Fibroblast of the aortic adventitia (primary cell): ENCODE measurements around the gene PTPRA. TPM values are rescaled to one million over a fixed set of nuclear protein-coding genes. Genes with fewer than 3 reads are reported as not detected.
A peak's percentile ranks its signal among the peaks of the same experiment; 100 is the strongest.

ENCODE experiments used
- DNase-seq: peaks from one replicate; pipeline ENCODE4 v3.0.0-alpha.2; 2010; ENCODE audit warnings: low read depth
- H3K4me3 ChIP-seq: 2 replicates; pipeline ENCODE4 v1.5.1; 2011; ENCODE audit warnings: low read depth, mild to moderate bottlenecking, control low read depth, low read length, moderate library complexity
- total RNA-seq: library from RNA; depleted of rRNA; stranded (reverse); fragments of >200 nt; gene quantifications from 2 replicates; pipeline ENCODE4 v1.2.3, GENCODE V29; 2012; ENCODE audit warnings: low replicate concordance
- TF ChIP-seq, protein P1 (sequence below): IDR thresholded peaks from 2 replicates; pipeline ENCODE4 v1.5.1; 2011; ENCODE audit warnings: mild to moderate bottlenecking, low read length, control low read depth, inconsistent platforms; ENCODE audit not compliant: insufficient read depth

The PTPRA gene
- total RNA-seq, 1 donor = 75.1 TPM

DNA sequence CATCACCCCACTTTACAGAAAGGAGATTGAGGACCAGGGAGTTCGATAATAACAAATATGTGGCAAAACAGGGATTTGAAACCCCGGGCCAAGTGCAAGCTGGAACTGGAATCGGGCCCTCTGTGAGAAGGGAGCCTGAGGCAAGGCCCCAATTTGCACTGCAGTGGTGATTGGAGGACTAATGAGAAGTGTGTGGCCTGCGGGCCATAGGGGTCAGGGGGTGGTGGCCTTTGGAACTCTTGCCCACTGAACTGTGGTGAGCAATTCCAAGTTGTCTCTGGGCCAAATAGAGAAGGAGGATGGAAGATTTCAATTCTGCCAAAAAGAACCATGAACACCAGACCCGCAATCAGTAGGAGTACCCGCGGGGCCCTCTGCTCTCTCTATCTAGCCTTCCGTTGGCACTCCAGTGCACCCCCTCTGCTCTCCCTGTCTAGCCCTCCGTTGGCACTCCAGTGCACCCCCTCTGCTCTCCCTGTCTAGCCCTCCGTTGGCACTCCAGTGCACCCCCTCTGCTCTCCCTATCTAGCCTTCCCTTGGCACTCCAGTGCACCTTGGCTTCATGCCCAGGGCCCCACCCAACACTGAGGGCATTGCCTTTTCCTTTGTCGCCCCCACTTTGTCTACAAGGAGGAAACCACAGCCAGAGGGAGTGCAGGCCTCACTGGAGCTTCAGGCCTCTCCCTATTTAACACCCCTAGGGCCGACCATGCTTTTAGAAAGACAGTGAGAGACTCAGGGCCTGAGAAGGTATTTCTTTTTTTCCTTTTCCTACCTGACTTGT is 6.0 kb upstream of the PTPRA start:
- DNase-seq = no peak
- no peak overlapping the region for H3K4me3 ChIP-seq
- TF ChIP-seq, protein P1, sequence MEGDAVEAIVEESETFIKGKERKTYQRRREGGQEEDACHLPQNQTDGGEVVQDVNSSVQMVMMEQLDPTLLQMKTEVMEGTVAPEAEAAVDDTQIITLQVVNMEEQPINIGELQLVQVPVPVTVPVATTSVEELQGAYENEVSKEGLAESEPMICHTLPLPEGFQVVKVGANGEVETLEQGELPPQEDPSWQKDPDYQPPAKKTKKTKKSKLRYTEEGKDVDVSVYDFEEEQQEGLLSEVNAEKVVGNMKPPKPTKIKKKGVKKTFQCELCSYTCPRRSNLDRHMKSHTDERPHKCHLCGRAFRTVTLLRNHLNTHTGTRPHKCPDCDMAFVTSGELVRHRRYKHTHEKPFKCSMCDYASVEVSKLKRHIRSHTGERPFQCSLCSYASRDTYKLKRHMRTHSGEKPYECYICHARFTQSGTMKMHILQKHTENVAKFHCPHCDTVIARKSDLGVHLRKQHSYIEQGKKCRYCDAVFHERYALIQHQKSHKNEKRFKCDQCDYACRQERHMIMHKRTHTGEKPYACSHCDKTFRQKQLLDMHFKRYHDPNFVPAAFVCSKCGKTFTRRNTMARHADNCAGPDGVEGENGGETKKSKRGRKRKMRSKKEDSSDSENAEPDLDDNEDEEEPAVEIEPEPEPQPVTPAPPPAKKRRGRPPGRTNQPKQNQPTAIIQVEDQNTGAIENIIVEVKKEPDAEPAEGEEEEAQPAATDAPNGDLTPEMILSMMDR = no peak

DNA sequence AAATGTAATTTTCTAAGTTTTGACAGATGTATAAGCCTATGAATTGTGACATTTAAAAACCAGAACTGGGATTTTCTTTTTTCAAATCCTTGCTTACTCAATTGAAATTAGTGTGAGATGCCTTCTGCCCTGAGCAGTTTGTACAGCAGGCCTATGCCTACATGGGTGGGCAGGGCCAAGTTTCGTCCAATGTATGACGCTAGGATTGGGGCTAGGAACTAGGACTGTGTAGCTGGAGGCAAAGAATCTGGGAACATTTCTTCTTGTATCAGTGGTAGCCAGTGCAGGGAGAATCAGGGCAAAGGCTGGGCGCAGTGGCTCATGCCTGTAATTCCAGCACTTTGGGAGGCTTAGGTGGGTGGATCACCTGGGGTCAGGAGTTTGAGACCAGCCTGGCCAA is 3.9 kb upstream of the PTPRA start:
- TF ChIP-seq, protein P1 = no peak
- no peak overlapping the region for H3K4me3 ChIP-seq
- DNase-seq = no peak

DNA sequence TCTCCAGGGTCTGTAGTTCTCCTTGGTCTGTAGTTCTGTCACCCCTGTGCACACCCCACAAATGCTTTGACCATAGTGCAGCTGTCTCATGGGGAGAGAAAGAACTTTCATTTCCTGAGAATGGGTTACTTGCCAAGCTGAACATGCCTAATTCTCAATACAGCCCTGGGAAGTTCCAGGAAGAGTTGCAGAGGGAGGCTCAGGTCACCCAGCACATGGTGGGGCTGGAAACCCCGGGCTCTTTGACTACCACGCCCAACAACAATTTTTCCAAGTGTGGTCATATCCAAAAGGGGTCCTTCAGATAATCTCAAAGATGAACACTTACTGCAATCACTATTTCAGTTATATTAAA is 2.2 kb upstream of the PTPRA start:
- TF ChIP-seq, protein P1 = no peak

DNA sequence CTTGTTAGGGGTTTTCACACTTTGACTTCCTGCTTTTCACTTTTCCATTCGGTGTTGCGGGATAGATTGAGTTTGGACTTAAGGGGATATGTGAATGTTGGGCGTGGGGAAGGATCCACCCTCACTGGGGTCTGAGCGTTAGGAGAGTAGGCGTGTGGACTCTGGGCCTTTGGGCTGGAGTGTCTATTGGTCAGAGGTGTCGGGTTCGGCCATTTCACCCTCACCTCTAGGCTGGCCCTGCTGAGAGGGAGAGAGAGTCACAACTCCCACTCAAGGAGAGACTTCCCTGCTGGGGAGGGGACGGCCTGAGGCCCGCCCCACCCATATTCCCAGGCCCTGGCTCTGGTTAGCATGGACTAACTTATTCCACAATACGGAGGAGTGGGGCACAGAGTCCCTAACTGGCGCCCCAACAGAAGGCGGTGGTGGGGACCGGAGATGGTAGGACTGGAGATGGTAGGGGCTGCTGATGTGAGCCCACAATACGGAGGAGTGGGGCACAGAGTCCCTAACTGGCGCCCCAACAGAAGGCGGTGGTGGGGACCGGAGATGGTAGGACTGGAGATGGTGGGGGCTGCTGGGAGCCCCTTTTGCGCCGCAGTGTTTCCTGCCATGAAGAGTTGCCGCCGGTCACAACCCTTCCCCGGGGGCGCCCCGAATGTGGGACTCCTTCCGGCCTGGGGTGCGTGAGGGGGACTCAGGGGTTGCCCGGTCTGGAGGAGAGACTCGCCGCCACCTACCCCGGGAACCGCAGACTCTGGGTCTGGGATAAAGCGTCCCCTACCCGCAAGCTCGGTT is 1.4 kb upstream of the PTPRA start:
- peak overlapping the region; percentile 90 for H3K4me3 ChIP-seq
- TF ChIP-seq, protein P1 = no peak
- no peak for DNase-seq

More for the DNA sequence above, 2.2 kb upstream of the PTPRA start:
- DNase-seq = peak; percentile 49
- H3K4me3 ChIP-seq = no peak overlapping the region

DNA sequence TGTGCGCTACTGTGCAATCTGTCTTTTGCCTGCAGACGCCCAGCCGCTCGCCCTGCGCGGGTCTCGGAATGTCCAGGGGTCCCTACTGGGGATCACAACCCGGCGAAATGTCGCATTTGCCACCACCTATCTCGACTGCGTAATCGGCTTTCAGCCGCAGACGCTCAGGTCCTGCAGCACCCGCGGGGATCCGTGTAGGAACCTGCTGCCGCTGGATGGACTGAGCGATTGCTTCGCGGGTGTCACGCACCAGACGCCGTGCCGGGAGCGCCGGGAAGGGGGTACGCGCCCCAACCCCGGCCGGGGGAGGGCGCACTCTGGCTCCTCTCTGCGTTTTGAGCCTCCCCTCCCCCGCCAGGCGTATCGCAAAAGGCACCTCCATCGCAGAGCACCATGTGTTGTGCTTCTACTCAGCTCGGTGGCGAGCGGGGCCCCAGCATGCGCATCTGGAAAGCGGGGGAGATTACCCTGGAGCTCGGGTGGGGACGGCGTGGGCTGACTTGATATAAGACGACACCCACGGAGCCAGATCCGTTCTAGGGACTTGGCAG is 747 bp upstream of the PTPRA start:
- H3K4me3 ChIP-seq = peak overlapping the region; percentile 90
- DNase-seq = peak; percentile 43
- TF ChIP-seq, protein P1 = peak; percentile 19

DNA sequence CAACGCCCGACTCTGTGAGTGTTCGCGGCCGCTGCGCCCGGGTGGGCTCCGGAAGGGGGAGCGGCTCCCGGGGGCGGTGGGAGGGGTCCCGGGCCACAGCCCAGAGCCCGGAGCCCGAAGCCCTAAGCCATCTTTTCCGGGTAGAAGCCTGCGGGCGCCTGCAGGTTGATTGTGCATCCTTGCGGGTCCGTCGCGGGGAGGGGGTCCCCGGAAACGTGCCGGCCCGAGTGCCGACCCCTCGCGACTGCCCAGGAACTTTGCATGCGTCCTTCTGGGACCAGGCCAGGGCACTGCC is 413 bp downstream of the PTPRA start:
- TF ChIP-seq, protein P1 = peak; percentile 1

More for the DNA sequence above, 413 bp downstream of the PTPRA start:
- H3K4me3 ChIP-seq = peak overlapping the region; percentile 90
- DNase-seq = peak; percentile 19
